BJ (cell line): Measurements from ENCODE around the gene PHF19. TPM values are rescaled to one million over a fixed set of nuclear protein-coding genes. Genes with fewer than 3 reads are reported as not detected.

Experiments
- CTCF ChIA-PET: fragments of 350-600 bp; formaldehyde crosslinking; extraction: SDS; loops from one replicate; lab custom pipeline; 2021; ENCODE audit warnings: antibody characterized with exemption, inconsistent platforms; lab: Yijun Ruan, JAX
- POLR2A ChIA-PET: fragments of 300-600 bp; sonication (Branson Sonifier 250); formaldehyde crosslinking; extraction: SDS; loops from one replicate; lab custom pipeline; 2021; ENCODE audit warnings: antibody characterized with exemption; lab: Charles Lee
- DNase-seq: peaks from one replicate; pipeline ENCODE4 v3.0.0-alpha.2; 2011; ENCODE audit warnings: low read depth
- H3K27me3 ChIP-seq: 2 replicates; pipeline ENCODE4 v1.6.0; 2011; ENCODE audit warnings: low read length; ENCODE audit not compliant: control insufficient read depth, insufficient read depth
- H3K36me3 ChIP-seq: 2 replicates; pipeline ENCODE4 v1.5.1; 2011; ENCODE audit warnings: low read length; ENCODE audit not compliant: control insufficient read depth, insufficient read depth
- H3K4me3 ChIP-seq: 2 replicates; pipeline ENCODE4 v1.5.1; 2011; ENCODE audit warnings: low read depth, mild to moderate bottlenecking, control low read depth, low read length
- CTCF ChIP-seq: IDR thresholded peaks from 2 replicates; pipeline ENCODE4 v1.5.1; 2011; ENCODE audit warnings: low read depth, mild to moderate bottlenecking, control low read depth, inconsistent platforms, low read length, moderate library complexity; ENCODE audit not compliant: insufficient read depth
- polyA plus RNA-seq: library from polyadenylated mRNA; depleted of rRNA; stranded (reverse); fragments of >200 nt; gene quantifications from 2 replicates; pipeline ENCODE4 v1.2.3, GENCODE V29; 2011

PHF19 gene
- polyA plus RNA-seq, 1 experiment, result 61.7 TPM

- TF ChIP-seq CTCF, result no peak
- H3K36me3 ChIP-seq, result no peaks in the 10 kb centered on the region
- peaks cover 3% of the 10 kb centered on the region; the same call in 1 of the 2 replicates for H3K27me3 ChIP-seq
- H3K4me3 ChIP-seq, result no peak overlapping the region
- DNase-seq, result no peak
- ChIA-PET CTCF (interaction anchor here (0.6 to 2.5 kb wide), 2 partner anchors 11 to 12 kb away, joined by 4 to 8 read pairs; no protein-coding TSS in a partner anchor), POLR2A (no interaction called here)
These were observed 23.8 kb upstream of the PHF19 start for GRCh38 chr9:120900824-120901223.

GRCh38 chr9:120899490-120900068 is 22.6 kb upstream of the PHF19 start:
- H3K36me3 ChIP-seq, result no peaks in the 10 kb centered on the region
- ChIA-PET CTCF (interaction anchor here (2.5 kb wide), 1 partner anchor 13 kb away, joined by 8 read pairs; no protein-coding TSS in a partner anchor), POLR2A (no interaction called here)
- DNase-seq, result no peak
- no peak for TF ChIP-seq CTCF
- peaks cover 9% of the 10 kb centered on the region for H3K27me3 ChIP-seq
- H3K4me3 ChIP-seq, result no peak overlapping the region

- TF ChIP-seq CTCF, result no peak
- ChIA-PET CTCF (no interaction called here), POLR2A (no interaction called here)
- Histone ChIP-seq H3K36me3 (no peaks in the 10 kb centered on the region), H3K27me3 (peaks cover 16% of the 10 kb centered on the region), H3K4me3 (no peak overlapping the region)
- DNase-seq, result no peak
These were observed 21.4 kb upstream of the PHF19 start for GRCh38 chr9:120898396-120898795.

- Histone ChIP-seq H3K27me3 (peaks cover 16% of the 10 kb centered on the region), H3K36me3 (no peaks in the 10 kb centered on the region), H3K4me3 (no peak overlapping the region)
- no peak for TF ChIP-seq CTCF
- POLR2A ChIA-PET, result no interaction called here
- CTCF ChIA-PET, result interaction anchor here (1.1 to 1.8 kb wide), 2 partner anchors 20 to 30 kb away, joined by 3 to 5 read pairs; no protein-coding TSS in a partner anchor
- DNase-seq, result no peak
These were observed 19.0 kb upstream of the PHF19 start for GRCh38 chr9:120895951-120896350.

- Histone ChIP-seq H3K27me3 (peaks cover 19% of the 10 kb centered on the region), H3K36me3 (no peaks in the 10 kb centered on the region), H3K4me3 (no peak overlapping the region)
- DNase-seq, result no peak
- ChIA-PET POLR2A (no interaction called here), CTCF (interaction anchor here (0.9 to 1.8 kb wide), 3 partner anchors 21 to 43 kb away, joined by 3 to 5 read pairs (median 4); no protein-coding TSS in a partner anchor)
- TF ChIP-seq CTCF, result no peak
These were observed 17.5 kb upstream of the PHF19 start for GRCh38 chr9:120894321-120895148.
